ENCODE data around the gene GLCCI1. TPM values are rescaled to one million over a fixed set of nuclear protein-coding genes. Genes with fewer than 3 reads are reported as not detected.

The GLCCI1 gene
- total RNA-seq, 6 experiments from 2014 or later: 2.4 to 11.1 (median 5.0) TPM

GRCh38 chr7:8003077-8003476, 34.5 kb downstream of the GLCCI1 start:
- Histone ChIP-seq H3K9me3 (no peaks in the 10 kb centered on the region), H3K36me3 (peaks cover 0 to 4% (median 1%) of the 10 kb centered on the region in 4 donors), H3K4me1 (no peaks in the 10 kb centered on the region), H3K27ac (no peak overlapping the region), H3K4me3 (no peak overlapping the region), H3K27me3 (no peaks in the 10 kb centered on the region)
- intact Hi-C loops (cut with DNase I): no loop called here
- ATAC-seq (no peak), DNase-seq (no peak)
- no peak for TF ChIP-seq POLR2A (IDR thresholded peaks at IDR 0.05)
- TF ChIP-seq CTCF (IDR thresholded peaks at IDR 0.05): no peak
- WGBS (ENCODE audit: insufficient coverage, low coverage, low lambda C conversion rate, missing lambda C conversion rate): 66% methylated on average over 3 of the region's 3 CpGs

- Histone ChIP-seq H3K9me3 (no peaks in the 10 kb centered on the region), H3K4me3 (no peak overlapping the region), H3K36me3 (peaks cover 0 to 4% (median 1%) of the 10 kb centered on the region in 4 donors), H3K4me1 (no peaks in the 10 kb centered on the region), H3K27ac (no peak overlapping the region), H3K27me3 (no peaks in the 10 kb centered on the region)
- TF ChIP-seq CTCF (IDR thresholded peaks at IDR 0.05) (no peak), POLR2A (IDR thresholded peaks at IDR 0.05) (no peak)
- 33% methylated on average over 1 of the region's 1 CpG for WGBS (ENCODE audit: insufficient coverage, low coverage, low lambda C conversion rate, missing lambda C conversion rate)
- ATAC-seq (peak in 2 of 4 donors; percentile 27 to 53), DNase-seq (no peak)
- intact Hi-C loops (cut with DNase I): no loop called here
These were observed 36.7 kb downstream of the GLCCI1 start for GRCh38 chr7:8005279-8005678.

GRCh38 chr7:8014399-8014798, 45.8 kb downstream of the GLCCI1 start:
- intact Hi-C loops (cut with DNase I): no loop called here
- no peaks in the 10 kb centered on the region for H3K4me1 ChIP-seq
- no peaks in the 10 kb centered on the region for H3K27me3 ChIP-seq
- no peak overlapping the region for H3K4me3 ChIP-seq
- no peak for DNase-seq
- no peak overlapping the region for H3K27ac ChIP-seq
- no peak for TF ChIP-seq CTCF (IDR thresholded peaks at IDR 0.05)
- TF ChIP-seq POLR2A (IDR thresholded peaks at IDR 0.05): no peak
- H3K9me3 ChIP-seq: no peaks in the 10 kb centered on the region
- no peaks in the 10 kb centered on the region for H3K36me3 ChIP-seq
- no peak for ATAC-seq

GRCh38 chr7:8015100-8015745, 46.6 kb downstream of the GLCCI1 start:
- no peak overlapping the region for H3K4me3 ChIP-seq
- intact Hi-C loops (cut with DNase I): no loop called here
- ATAC-seq (no peak), DNase-seq (no peak)
- H3K27ac ChIP-seq: no peak overlapping the region
- no peaks in the 10 kb centered on the region for H3K4me1 ChIP-seq
- H3K27me3 ChIP-seq: no peaks in the 10 kb centered on the region
- 78% methylated on average over 1 of the region's 1 CpG for WGBS (ENCODE audit: insufficient coverage, low coverage, low lambda C conversion rate, missing lambda C conversion rate)
- H3K36me3 ChIP-seq: no peaks in the 10 kb centered on the region
- H3K9me3 ChIP-seq: no peaks in the 10 kb centered on the region
- TF ChIP-seq POLR2A (IDR thresholded peaks at IDR 0.05): no peak
- TF ChIP-seq CTCF (IDR thresholded peaks at IDR 0.05): no peak

GRCh38 chr7:8015746-8016120, 47.1 kb downstream of the GLCCI1 start:
- H3K27me3 ChIP-seq: no peaks in the 10 kb centered on the region
- H3K27ac ChIP-seq: no peak overlapping the region
- ATAC-seq: no peak
- no peaks in the 10 kb centered on the region for H3K9me3 ChIP-seq
- DNase-seq: no peak
- TF ChIP-seq POLR2A (IDR thresholded peaks at IDR 0.05): no peak
- TF ChIP-seq CTCF (IDR thresholded peaks at IDR 0.05): no peak
- H3K4me1 ChIP-seq: no peaks in the 10 kb centered on the region
- H3K36me3 ChIP-seq: no peaks in the 10 kb centered on the region
- intact Hi-C loops (cut with DNase I): no loop called here
- no peak overlapping the region for H3K4me3 ChIP-seq
- 96% methylated on average over 4 of the region's 4 CpGs for WGBS (ENCODE audit: insufficient coverage, low coverage, low lambda C conversion rate, missing lambda C conversion rate)

All from right lobe of liver (tissue), 6 donors.